GM19468 (cell line): Measurements from ENCODE around the gene RAMP2.
"Not testable (repeated sequence)": the region's sequence is repeated elsewhere in the genome, so short reads cannot be mapped to it uniquely, and the experiment has no call there.

ENCODE experiments used
- ATAC-seq: cut with Tn5 transposase; IDR thresholded peaks from one replicate; pipeline ENCODE4 v1.9.1; 2021; ENCODE audit warnings: mild to moderate bottlenecking, moderate library complexity, moderate number of reproducible peaks; ENCODE audit not compliant: unreplicated experiment; ENCODE audit errors: extremely low read depth

Gene RAMP2

DNA sequence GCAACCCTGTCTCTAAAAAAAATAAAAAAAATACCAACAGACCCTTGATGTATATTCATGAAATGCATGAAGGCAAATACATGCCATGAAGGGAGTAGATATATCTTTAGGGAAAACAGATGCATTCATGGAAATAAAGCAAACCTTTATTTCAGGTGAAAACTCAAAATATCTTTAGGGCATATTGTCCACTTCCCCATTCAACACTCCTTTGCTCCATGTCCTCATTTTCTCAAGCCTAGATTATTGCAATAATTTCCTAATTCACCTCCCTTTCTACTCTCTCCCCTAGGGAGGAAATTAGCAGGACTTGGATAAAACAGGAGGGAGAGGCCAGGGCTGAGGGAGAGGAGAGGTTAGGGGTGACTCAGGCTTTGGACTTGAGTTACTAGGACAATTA lies 6.5 kb downstream of the RAMP2 start:
- no peak for ATAC-seq

- ATAC-seq: not testable (repeated sequence)
Measured at GRCh38 chr17:42768006-42768405, 7.0 kb downstream of the RAMP2 start.

DNA sequence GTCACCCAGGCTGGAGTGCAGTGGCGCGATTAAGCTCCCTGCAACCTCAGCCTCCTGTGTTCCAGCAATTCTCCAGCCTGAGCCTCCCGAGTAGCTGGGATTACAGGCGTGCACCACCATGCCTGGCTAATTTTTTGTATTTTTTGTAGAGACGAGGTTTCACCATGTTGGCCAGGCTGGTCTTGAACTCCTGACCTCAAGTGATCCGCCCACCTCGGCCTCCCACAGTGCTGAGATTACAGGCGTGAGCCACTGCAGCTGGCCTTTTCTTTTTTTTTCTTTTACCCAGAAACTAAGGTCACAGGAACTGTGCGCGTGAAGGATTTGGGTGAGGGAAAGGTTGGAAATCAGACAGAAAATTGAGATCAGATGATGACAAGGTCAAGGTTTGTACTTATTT lies 8.9 kb downstream of the RAMP2 start:
- ATAC-seq: not testable (repeated sequence)

DNA sequence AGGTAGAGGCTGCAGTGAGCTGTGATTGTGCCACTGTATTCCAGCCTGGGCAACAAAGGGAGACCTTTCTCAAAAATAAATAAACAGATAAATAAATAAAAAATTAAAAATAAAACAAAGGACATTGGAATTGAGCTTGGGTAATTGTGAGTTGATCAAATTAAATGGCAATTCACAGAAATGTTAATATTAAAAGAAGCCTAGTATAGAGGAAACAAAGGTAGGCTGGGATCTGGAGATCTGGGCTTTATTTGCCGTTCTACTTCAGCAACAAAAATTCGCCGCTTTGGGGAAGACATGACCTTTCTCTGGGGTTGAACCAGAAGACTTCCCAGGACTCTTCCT lies 11.9 kb downstream of the RAMP2 start:
- no peak for ATAC-seq

DNA sequence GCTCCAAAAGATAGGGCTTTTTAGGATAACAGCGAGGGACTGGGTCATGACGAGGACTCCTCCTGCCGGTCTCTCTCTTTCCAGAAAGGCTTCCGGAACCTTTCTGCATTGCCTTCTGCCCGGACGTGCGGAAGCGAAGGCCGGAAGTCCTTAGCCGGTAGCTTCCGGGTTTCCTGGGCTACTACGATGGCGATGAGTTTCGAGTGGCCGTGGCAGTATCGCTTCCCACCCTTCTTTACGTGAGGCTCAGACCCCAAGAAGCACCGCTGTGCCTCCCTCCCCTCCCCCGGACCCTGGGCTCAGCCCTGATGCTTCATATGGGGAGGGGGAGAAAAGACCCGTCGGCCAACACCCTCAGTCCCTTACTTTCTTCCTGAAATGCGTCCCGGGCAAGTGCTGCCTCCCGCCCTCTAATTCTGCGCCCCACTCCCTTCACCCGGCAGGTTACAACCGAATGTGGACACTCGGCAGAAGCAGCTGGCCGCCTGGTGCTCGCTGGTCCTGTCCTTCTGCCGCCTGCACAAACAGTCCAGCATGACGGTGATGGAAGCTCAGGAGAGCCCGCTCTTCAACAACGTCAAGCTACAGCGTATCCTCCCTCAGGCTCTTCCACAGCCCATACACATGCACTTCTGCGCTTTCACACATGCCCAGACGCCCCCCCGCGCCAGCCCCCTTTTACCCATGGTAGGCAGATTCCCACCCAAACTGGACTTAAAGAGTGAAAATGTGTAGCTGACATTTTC lies 12.4 kb downstream of the RAMP2 start, which contains the start of gene VPS25:
TSS of gene VPS25 (plus strand) at position 160 of the 746 bp plus-strand sequence. CDS start at position 187, 27 bp downstream.
- peak; percentile 61 for ATAC-seq

- ATAC-seq: no peak
Measured at GRCh38 chr17:42774066-42774745, 13.2 kb downstream of the RAMP2 start.

DNA sequence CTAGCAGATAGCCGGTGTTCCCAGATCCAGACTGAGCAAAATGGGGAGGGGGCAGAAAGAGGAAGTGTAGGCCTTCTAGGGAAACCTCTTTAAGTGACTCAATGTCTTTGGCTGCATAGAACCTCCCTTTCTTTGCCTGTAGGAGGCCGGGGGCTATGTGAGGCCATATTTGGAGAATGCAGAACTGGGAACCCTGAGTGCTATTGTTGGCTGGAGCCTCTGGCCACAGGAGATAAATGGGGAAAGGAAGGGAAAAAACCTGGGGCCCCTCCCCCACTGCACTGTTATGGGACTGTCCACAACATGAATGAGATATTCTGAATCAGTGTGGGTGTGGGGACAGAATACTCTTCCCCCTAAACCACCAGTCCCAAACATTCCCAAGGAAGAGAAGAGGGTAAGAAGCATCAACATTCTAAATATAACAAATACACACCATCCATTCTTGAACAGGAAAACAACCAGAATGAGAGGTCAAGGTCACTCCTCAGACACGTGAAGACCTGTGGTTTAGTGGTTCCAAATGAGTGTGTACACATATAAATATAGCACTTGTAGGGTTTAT lies 14.6 kb downstream of the RAMP2 start:
- no peak for ATAC-seq

GRCh38 chr17:42778570-42778969 lies 17.5 kb downstream of the RAMP2 start:
- no peak for ATAC-seq

DNA sequence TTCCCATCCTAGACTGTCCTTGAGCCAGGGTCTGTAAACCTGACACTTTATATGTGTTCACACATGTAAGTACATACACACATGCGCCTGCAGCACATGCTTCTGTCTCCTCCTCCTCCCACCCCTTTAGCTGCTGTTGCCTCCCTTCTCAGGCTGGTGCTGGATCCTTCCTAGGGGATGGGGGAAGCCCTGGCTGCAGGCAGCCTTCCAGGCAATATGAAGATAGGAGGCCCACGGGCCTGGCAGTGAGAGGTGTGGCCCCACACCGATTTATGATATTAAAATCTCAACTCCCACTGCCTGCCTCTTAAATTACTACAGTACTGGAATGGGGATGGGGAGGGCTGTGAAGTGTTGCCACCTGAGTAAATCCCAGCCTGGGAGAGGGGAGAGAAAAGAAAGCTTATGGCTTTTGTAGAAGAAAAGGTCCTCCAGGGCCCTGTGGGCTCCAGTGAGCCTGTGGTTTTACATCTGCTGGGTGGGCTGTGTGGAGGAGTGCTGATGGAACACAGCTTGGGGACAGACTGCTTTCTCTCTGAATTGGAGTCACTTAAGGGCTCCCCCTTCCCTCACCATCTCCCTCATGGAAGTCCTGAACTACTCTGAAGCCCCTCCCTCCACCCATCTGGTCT lies 18.4 kb downstream of the RAMP2 start:
- no peak for ATAC-seq

DNA sequence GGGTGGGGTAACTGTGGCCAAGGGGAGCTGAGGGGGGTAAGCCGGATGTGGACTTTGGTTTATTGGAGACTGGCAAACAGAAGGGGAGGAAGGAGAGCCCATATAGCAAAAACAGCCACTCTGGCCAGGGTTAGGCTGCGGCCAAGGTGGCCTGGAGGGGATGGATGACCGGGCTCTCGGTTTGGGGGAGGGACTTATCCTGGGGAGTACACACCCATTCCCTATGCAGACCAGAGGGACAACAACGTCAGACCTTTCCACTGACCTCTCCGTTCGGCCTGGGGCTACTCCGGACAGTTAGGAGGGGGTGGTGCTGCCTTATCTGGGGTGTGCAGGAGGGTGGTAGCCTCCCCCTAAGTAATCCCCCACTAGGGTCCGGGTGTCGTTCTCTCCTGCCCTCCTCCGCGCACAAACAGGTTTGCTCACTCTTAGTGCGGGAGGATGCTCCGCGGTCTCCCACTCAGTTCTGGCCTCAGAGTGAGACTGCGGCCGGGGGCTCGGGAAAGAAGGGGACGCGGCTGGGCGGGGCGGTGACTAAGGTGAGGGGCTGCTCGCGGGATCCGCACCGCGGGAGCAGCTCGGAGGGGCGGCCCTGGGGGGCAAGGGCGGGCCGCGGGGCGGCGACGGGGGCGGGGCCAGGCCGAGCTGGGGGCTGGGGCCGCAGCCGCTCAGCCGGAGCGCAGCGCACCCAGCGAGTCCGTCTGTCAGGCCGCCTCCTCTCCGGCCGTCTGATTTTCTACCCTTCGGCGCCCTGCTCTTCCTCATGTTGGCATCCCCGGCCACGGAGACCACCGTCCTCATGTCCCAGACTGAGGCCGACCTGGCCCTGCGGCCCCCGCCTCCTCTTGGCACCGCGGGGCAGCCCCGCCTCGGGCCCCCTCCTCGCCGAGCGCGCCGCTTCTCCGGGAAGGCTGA lies 19.2 kb downstream of the RAMP2 start, which contains the start of gene WNK4:
TSS of gene WNK4 (plus strand) at position 675 of the 915 bp plus-strand sequence. CDS start at position 764, 89 bp downstream.
- no peak for ATAC-seq

- no peak for ATAC-seq
Measured at GRCh38 chr17:42780851-42781638, 20.0 kb downstream of the RAMP2 start.

- ATAC-seq: no peak
Measured at GRCh38 chr17:42781639-42782165, 20.7 kb downstream of the RAMP2 start.

- no peak for ATAC-seq
Measured at GRCh38 chr17:42782166-42783061, 21.4 kb downstream of the RAMP2 start.

- no peak for ATAC-seq
Measured at GRCh38 chr17:42783062-42783790, 22.2 kb downstream of the RAMP2 start.

GRCh38 chr17:42783791-42784138 lies 22.7 kb downstream of the RAMP2 start:
- ATAC-seq: no peak

GRCh38 chr17:42784409-42784808 lies 23.4 kb downstream of the RAMP2 start:
- ATAC-seq: no peak
